22Rv1 (cell line): ENCODE data around the gene FBXO28.

Source experiments
- H3K27ac ChIP-seq: fragments of 450-650 bp; 2 replicates; pipeline ENCODE4 v1.5.1; 2017
- ZFX ChIP-seq: fragments of 450-650 bp; IDR thresholded peaks from 2 replicates; pipeline ENCODE4 v1.6.1; 2017; ENCODE audit warnings: antibody characterized with exemption, borderline replicate concordance
- TF ChIP-seq, protein P1 (sequence below): fragments of 450-650 bp; IDR thresholded peaks from 2 replicates; pipeline ENCODE4 v1.5.1; 2017; ENCODE audit warnings: mild to moderate bottlenecking

FBXO28 gene

DNA sequence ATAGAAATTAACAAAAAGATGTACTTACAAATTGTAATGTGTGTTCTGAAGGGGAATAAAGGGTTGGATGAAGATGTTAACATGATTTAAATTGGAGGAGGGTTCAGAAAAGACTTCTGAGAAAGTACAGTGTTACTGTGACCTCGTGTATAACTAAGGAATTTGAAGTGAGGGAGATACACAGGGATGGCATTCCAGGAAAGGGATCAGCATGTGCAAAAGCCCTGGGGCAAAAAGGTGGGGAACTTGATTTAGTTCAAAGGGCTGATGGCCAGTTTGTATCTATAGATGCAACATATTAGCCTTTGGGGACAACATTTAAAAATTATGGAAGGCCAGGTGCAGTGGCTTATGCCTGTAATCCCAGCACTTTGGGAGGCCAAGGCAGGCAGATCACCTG, 35.8 kb downstream of the FBXO28 start:
- TF ChIP-seq, protein P1, sequence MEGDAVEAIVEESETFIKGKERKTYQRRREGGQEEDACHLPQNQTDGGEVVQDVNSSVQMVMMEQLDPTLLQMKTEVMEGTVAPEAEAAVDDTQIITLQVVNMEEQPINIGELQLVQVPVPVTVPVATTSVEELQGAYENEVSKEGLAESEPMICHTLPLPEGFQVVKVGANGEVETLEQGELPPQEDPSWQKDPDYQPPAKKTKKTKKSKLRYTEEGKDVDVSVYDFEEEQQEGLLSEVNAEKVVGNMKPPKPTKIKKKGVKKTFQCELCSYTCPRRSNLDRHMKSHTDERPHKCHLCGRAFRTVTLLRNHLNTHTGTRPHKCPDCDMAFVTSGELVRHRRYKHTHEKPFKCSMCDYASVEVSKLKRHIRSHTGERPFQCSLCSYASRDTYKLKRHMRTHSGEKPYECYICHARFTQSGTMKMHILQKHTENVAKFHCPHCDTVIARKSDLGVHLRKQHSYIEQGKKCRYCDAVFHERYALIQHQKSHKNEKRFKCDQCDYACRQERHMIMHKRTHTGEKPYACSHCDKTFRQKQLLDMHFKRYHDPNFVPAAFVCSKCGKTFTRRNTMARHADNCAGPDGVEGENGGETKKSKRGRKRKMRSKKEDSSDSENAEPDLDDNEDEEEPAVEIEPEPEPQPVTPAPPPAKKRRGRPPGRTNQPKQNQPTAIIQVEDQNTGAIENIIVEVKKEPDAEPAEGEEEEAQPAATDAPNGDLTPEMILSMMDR: no peak
- no peak for TF ChIP-seq ZFX
- H3K27ac ChIP-seq: no peak overlapping the region

DNA sequence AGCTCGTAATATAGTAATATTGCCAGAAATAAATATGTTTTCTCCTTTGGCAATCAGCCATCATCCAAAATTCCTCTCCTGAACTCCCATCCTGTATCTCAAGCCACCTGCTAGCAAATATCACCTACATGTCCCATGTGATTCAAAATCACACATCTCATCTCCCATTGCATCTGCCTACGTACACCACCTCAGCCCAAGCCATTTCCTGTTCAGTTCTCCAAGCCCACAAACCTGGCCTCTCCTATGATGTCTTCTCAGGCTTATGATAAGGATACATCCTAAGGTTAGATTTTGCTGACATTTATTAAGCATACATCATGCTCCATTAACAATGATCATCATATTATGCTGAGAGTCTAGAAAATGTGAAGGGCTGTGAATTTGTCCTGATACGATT, 37.2 kb downstream of the FBXO28 start:
- TF ChIP-seq ZFX: no peak
- TF ChIP-seq, protein P1: no peak
- H3K27ac ChIP-seq: no peak overlapping the region

DNA sequence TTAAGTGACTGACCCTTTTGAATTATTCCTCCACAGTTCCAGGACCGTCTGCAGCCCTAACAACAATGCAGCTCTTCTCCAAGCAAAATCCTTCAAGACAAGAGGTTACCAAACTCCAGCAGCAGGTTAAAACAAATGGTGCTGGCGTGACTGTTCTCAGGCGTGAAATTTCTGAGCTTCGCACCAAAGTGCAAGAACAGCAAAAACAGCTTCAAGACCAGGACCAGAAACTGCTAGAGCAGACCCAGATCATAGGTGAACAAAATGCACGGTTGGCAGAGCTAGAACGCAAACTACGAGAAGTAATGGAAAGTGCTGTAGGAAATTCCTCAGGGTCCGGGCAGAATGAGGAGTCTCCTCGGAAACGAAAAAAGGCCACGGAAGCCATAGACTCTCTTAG, 43.4 kb downstream of the FBXO28 start:
- no peak overlapping the region for H3K27ac ChIP-seq
- TF ChIP-seq, protein P1: no peak
- no peak for TF ChIP-seq ZFX

DNA sequence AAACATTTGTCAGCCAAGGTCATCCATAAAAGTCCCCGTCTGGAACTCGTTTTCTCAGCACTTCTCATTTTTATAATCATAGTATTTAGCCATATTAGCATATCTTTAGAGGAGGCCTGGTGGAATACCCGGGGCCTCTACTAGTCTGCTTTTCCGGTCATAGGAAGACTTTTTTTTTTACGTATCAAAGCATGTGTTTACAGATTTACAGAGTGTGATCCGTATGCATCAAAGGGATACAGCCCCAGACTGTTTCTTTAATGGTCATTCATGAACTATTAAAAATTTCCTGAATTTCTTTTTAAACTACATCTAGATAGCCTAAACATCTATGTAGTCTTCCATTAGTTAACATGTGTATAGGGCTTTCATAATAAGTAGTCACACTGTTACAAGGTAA, 45.6 kb downstream of the FBXO28 start:
- TF ChIP-seq ZFX: no peak
- TF ChIP-seq, protein P1: no peak
- H3K27ac ChIP-seq: no peak overlapping the region

DNA sequence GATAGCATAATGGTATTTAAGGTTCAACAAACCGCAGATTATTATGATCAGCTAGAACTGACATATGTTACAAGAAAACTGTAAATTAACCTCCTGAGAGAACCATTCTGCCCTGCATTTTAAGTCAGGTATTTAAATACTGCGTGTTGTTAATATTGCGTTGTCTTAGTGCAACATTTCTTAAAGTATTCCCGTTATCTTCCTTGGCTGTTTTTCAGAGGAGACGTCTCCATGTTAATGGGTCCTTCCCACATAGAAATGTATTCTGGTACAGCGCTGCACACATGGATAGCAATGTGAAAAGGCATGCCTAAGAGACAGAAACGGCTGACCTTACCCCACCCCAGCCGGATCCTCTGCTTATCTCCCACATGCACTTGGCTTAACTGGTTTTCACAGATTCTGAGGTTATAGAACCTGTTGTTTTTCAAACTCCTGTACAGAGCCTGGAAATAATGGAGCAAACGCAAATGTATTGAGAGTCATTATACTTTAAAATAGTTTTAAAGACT, 46.3 kb downstream of the FBXO28 start:
- no peak overlapping the region for H3K27ac ChIP-seq
- no peak for TF ChIP-seq ZFX
- TF ChIP-seq, protein P1: no peak

DNA sequence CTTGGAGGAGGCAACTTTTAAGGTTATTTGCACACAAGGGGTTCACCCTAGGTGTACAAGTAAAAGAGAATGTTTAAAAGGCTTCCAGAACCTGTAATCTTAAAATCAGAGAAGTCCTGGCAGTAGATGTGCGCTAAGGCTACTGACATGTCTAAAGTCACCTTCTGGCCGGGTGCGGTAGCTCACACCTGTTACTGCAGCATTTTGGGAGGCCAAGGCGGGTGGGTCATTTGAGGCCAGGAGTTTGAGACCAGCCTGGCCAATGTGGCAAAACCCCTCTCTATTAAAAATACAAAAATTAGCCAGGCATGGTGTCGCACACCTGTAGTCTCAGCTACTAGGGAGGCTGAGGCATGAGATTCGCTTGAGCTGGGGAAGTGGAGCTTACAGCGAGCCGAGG, 48.9 kb downstream of the FBXO28 start:
- TF ChIP-seq ZFX: no peak
- TF ChIP-seq, protein P1: no peak
- no peak overlapping the region for H3K27ac ChIP-seq

DNA sequence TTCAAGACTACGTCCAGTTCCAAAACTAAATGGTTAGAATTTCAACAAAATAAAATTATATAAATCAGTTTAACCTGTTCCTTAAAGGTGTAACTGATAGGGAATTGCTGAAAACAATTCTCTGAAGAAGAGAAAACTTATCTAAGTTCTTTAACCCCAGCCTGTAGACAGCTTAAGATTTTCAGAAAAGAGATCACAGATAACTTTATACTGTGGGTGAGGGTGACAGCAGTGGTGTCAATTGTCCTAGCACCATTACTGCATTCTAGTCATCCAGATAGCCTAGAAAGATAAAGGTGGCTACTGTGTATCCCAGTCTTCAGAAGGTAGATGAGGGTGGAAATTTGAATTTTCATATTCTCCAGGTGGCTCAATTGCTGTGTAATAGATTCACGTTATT, 49.4 kb downstream of the FBXO28 start:
- H3K27ac ChIP-seq: no peak overlapping the region
- no peak for TF ChIP-seq ZFX
- TF ChIP-seq, protein P1: no peak
